ENCODE measurements around the gene GRK1.

GRK1 gene

GRCh38 chr13:113731192-113732175 is 64.5 kb downstream of the GRK1 start:
- no peak for DNase-seq

DNA sequence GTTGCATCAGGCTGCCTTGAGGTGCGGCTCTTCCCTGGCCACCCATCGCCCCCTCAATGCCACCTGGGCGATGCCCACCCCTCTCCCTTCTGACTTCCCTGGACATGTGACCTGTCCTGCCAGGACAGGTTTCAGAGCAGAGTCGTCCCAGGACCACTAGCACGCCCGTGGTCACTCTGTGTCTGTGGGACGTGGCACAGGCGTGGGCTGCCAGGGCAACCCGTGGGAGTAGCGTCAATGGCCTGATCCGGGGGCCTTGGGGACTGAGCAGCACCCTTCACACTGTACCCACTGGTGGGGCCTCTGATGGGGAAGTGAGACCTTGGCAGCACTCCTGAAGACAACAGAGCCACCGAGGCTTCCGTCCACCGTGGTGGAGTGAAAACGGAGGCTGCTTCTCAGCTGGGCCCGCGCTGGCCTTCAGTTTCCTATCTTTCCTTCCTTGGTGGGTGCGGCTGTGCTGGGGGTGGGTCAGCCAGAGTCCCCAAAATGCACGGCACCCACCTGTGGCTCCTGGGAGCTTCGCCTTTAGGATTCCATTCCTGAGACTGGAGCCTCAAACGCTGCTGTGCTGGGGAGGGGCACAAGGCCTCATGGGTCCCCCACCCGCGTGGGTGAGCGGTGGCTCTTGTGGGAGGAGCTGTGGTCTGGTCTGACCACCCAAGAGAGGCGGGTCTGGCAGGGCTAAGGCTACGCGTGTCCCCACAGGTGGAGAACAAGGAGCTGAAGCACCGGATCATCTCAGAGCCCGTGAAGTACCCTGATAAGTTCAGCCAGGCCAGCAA is 65.3 kb downstream of the GRK1 start:
- no peak for DNase-seq

DNA sequence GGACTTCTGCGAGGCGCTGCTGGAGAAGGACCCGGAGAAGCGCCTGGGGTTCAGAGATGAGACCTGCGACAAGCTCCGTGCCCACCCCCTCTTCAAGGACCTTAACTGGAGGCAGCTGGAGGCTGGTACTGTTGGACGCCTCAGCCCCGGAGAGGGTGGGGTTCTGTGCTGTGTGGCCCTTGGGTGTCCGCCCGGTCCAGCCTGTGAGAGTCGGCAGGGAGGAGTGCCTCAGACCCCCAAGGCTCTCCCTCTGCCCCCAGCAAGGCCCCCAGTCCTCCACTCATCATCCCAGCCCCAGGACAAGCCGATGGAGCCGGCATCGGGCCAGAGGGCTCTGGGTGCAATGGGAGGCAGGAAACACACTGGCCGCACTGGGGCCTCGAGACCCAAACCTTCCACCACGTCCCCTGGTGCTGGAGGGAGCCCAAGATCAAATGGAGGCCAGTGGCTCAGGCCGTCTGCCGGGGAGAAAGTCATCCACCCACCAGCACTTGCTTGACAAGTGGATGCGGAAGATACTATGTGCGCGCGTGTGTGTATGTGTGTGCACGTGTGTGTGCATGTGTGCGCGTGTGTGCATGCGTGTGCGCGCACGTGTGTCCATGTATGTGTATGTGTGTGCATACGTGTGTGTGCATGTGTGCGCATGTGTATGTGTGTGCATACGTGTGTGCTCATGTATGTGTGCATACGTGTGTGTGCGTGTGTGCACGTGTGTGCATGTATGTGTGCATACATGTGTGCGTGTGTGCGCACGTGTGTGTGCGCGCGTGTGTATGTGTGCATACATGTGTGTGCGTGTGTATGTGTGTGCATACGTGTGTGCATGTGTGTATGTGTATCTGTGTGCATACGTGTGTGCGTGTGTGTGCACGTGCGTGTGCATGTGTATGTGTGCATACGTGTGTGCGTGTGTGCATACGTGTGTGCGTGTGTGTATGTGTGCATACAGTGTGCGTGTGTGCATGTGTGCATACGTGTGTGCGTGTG is 66.2 kb downstream of the GRK1 start:
- DNase-seq = no peak

DNA sequence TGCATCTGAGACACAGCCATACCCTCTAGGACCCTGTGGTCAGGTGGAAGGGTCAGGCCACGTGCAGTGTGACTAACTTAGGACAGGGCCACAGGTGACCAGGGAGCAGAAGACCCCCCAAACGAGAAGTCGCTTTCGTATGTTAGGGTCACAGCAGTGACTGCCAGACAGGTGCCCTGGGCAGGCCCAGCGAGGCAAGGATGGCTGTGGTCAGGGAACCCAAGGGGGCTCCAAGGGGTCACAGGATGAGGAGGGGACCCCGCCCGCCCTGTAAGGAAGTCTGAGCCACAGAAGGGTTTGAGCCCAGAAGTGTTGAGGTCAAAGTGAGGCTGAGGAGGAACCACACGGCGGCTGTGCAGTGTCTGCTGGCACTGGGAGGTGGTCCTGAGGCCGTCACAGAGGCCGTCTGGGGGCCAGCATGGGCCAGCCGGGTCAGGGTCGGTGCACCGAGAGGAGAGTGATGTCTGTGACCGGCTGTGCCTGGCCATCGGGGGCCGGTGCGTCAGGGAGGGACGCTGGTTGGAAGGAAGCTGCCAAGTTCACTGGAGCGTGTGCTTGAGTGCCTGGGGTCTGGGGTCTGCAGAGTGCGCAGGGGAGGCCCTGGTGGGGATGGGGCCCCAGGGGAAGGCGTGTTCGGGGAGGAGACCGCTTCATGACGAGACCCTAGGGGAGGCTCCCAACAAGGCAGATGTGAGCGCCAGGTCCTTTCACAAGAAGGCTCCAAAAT is 67.2 kb downstream of the GRK1 start:
- DNase-seq = no peak

DNA sequence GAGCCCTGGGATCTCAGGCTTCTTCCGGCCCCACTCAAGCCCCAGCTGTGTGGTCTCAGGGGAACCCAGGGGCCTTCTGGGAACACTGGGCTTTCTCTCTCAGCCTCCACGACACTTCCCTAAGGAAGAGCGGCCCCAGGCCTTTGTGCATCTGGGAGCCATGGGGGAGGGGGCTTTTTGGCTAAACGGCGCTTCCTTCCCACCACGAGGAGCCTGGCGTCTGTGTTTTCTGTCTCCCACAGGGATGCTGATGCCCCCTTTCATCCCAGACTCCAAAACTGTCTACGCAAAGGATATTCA is 67.8 kb downstream of the GRK1 start:
- DNase-seq = no peak

GRCh38 chr13:113735194-113735593 is 68.2 kb downstream of the GRK1 start:
- DNase-seq = no peak

DNA sequence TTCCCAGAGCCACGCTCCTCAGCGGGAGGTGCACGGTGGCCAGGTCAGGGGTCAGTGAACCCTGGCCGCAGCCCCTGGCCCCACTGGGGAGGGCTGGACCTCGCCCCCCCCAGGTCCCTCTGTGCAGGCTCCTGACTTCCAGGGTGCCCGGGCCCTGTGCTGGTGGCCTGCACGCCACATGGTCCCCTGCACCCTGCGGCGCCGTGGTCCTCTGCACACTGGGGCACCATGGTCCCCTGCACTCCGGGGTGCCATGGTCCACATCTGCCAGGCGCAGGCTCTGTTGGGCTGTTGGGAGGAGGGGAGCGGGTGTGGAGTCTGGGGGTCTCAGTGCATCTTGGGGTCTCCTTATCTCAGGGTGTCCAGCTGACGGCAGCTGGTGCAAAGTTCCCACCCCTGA is 68.7 kb downstream of the GRK1 start:
- DNase-seq = no peak

- DNase-seq = no peak
Observed at GRCh38 chr13:113736258-113736731, 69.3 kb downstream of the GRK1 start.

DNA sequence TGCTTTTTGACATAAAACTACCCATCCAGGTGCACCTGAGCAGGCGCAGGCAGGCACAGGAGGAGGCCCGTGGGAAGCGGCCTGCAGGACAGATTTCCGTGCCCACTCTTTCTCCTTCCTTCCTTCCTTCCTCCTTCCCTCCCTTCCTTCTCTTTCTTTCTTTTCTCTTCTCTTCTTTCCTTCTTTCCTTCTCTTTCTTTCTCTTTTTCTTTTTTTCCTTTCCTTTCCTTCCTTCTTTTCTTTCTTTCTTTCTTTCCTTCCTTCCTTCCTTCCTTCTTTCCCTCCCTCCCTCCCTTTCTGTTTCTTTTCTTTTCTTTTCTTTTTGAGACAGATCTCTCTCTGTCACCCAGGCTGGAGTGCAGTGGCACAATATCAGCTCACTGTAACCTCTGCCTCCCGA is 70.8 kb downstream of the GRK1 start:
- no peak for DNase-seq

GRCh38 chr13:113739527-113740285 is 72.7 kb downstream of the GRK1 start:
- DNase-seq = no peak

GRCh38 chr13:113740286-113740556 is 73.2 kb downstream of the GRK1 start:
- DNase-seq = no peak

DNA sequence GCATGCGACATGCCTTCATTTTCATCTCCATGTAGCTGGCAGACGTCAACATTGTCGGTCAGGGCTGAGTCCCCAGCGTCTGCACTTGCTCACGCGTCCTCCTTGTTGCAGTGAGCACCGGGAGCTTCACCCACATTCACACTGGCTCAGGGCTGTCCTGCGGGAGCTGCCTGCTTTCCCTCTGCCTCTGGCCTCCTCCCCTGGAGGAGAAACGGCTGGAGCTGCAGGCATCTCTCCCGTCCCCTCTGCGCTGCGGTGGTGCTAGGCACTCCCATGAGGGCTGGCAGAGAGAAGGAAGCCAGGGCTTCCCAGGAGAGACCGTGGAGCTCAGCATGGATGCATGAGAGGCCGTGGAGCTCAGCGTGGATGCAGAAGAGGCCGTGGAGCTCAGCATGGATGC is 73.6 kb downstream of the GRK1 start:
- no peak for DNase-seq

DNA sequence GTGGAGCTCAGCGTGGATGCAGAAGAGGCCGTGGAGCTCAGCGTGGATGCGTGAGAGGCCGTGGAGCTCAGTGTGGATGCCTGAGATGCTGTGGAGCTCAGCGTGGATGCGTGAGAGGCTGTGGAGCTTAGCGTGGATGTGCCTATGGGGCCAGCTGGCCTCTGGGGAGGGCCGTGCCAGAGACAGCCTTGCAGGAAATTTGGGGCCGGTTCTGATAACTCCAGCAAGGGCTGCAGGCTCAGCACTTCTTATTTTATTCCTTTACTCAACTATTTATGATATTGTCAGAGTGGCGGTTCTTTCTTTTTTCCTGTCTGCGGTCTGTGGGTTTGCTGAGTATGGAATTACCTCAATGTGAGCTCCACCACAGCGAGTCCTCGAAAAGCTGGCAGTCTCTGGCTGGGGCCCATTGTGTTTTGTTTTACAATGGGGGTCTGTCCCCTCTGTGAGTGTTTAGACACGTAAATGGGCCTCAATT is 74.2 kb downstream of the GRK1 start:
- no peak for DNase-seq

- no peak for DNase-seq
Observed at GRCh38 chr13:113742000-113742441, 75.0 kb downstream of the GRK1 start.

DNA sequence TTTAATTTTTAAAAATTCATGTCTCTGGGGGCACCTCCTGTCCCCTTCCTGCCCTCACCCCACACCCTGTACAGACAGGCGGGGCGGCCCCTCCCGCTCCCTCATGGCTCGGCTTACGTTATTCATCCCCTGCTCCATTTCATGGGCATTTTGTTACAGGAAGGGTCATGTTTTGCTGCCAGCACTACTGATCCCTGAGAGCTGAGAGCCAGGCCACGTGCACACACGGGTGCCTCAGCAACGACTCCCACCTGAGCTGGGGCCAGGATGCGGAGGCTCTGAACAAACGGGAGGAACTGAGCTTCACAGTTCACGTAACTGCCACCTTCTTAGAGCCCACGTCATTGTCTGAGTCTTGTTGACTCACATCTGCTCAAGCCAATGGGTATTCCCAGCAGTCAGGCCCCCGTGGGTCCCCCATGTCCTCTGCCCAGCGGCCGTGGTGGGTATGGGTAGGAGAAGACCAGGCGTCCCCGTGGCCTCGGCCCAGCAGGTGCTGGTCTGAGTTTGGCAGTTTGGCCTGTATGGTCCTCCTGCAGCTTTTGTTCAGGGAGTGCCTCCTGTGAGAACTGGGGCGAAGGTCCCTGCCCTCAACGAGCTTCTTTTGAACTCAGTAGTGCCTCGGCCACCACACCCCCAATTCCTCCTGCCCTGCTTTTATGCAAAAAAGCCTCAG is 75.6 kb downstream of the GRK1 start:
- DNase-seq = no peak

- DNase-seq = no peak
Observed at GRCh38 chr13:113743366-113744195, 76.6 kb downstream of the GRK1 start.

DNA sequence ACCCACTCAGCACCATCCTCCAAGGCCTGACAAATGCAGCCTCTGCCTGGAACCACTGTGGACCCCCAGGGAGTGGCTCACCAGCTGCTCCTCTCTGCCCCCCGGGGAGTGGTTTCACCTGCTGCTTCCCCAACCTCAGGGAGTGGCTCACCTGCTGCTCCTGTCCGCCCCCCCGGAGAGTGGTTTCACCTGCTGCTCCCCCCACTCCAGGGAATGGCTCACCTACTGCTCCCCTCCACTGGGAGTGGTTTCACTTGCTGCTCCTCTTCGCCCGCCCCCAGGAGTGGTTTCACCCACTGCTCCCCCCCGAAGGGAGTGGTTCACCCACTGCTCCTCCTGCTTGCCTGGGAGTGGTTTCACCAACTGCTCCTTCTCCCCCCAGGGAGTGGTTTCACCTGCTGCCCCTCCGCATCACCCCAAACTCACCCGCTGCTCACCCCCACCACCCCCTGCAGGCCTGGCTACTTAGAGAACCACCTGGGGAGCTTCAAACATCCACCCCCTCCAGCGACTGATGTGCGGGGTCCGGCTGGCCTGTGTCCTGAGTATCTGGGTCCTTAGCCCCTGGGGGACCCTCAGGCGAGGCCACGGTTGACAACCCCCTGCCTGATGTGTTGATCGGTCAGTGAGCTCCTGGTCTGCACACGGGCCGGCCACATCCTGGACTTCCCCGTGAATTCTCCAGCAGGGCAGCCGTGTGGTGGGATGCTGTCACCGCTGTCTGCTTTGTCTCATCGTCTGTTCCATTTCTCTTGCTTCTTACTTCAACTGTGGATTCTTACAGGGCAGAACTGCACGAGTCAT is 77.4 kb downstream of the GRK1 start:
- no peak for DNase-seq

GRCh38 chr13:113745059-113745458 is 78.0 kb downstream of the GRK1 start:
- DNase-seq = no peak
